HAP-1 (cell line): ENCODE measurements around the gene RRM1.

ENCODE experiments used
- DNase-seq, 2 experiments: peaks; one replicate each; pipeline ENCODE4 v3.0.0-alpha.2; 2016 to 2020; ENCODE audit warnings: low spot score in 2 of 2
- H3K27me3 ChIP-seq: fragments of 250-450 bp; sonication (Bioruptor Pico); 2 replicates; pipeline ENCODE4 v1.5.1; 2020; ENCODE audit warnings: low read depth, mild to moderate bottlenecking, moderate library complexity
- H3K36me3 ChIP-seq: fragments of 250-450 bp; sonication (Bioruptor Pico); replicated peaks from 2 replicates; pipeline ENCODE4 v1.5.1; 2020; ENCODE audit warnings: mild to moderate bottlenecking
- H3K4me1 ChIP-seq: fragments of 250-450 bp; sonication (Bioruptor Pico); 2 replicates; pipeline ENCODE4 v1.5.1; 2020; ENCODE audit warnings: mild to moderate bottlenecking
- H3K4me3 ChIP-seq: fragments of 250-450 bp; sonication (Bioruptor Pico); 2 replicates; pipeline ENCODE4 v1.5.1; 2020; ENCODE audit warnings: mild to moderate bottlenecking, moderate library complexity
- H3K9me3 ChIP-seq: fragments of 250-450 bp; sonication (Bioruptor Pico); 2 replicates; pipeline ENCODE4 v1.5.1; 2020; ENCODE audit warnings: mild to moderate bottlenecking, moderate library complexity
- in situ Hi-C: fragments of 300-500 bp; cut with MboI; formaldehyde crosslinking; loops from 3 replicates; pipeline ENCODE4 v1.14.3; 2020; ENCODE audit warnings: low sequenced_read_pairs, inconsistent platforms, mixed read lengths

The RRM1 gene

DNA sequence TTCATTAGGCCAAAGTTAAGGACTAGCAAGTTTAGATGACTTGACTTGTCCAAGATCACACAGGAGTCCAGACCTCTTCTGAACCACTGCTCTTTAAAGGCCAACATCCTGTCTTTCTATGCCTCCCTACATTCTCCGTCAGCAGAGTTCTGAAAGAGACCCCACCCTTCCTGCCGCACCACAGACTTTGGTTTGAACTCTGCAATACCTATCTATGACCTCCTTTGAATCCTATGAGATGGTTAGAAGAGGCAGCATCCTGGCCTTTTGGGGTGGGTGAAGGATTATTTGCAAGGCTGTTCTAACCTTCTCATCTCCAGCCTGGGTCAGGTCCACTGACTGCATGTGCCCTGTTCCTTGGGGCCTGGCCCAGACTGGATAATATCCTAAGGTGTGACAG, 4.3 kb upstream of the RRM1 start:
- DNase-seq: no peak
- H3K9me3 ChIP-seq: no peaks in the 10 kb centered on the region
- H3K4me1 ChIP-seq: peaks cover 4% of the 10 kb centered on the region; the same call in 1 of the 2 replicates
- no peaks in the 10 kb centered on the region for H3K27me3 ChIP-seq
- in situ Hi-C loops: no loop called here
- no peak overlapping the region for H3K4me3 ChIP-seq
- H3K36me3 ChIP-seq: no peaks in the 10 kb centered on the region

GRCh38 chr11:4092026-4092425, 2.6 kb upstream of the RRM1 start:
- H3K27me3 ChIP-seq: no peaks in the 10 kb centered on the region
- peaks cover 15% of the 10 kb centered on the region for H3K4me1 ChIP-seq
- H3K4me3 ChIP-seq: no peak overlapping the region
- H3K9me3 ChIP-seq: no peaks in the 10 kb centered on the region
- no peak for DNase-seq
- H3K36me3 ChIP-seq: peaks cover 6% of the 10 kb centered on the region; the same call in 1 of the 2 replicates
- in situ Hi-C loops: no loop called here

DNA sequence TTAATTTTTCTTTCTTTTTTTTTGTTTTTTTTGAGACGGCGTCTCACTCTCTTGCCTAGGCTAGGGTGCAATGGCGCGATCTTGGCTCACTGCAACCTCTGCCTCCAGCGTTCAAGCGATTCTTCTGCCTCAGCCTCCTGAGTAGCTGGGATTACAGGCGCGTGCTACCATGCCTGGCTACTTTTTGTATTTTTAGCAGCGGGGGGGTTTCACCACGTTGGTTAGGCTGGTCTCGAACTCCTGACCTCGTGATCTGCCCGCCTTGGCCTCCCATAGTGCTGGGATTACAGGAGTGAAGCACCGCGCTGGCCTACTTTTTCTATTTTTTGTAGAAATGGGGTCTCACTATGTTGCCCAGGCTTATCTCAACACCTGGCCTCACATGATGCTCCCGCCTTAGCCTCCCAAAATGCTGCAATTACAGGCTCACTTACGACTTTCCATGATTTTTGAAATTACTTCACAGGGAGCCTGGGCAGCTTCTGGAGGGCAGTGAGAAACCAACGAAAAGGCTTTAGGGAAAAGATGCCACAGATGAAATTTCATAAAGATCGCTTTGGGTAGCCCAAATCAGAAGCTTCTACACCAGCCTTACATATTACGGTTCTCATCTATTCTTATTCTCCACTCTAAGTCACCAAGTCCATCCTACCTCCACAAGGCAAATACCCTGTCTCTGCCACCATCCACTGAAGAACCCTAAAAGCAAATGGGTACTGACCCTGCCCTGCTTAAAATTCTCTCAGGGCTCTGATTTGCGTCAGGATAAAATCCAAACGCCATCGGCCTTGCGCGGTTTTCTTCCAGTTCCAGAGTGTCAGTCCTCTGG, 866 bp upstream of the RRM1 start:
- H3K36me3 ChIP-seq: peaks cover 10% of the 10 kb centered on the region
- no peak for DNase-seq
- H3K9me3 ChIP-seq: no peaks in the 10 kb centered on the region
- no peaks in the 10 kb centered on the region for H3K27me3 ChIP-seq
- H3K4me3 ChIP-seq: peak overlapping the region; percentile 58
- in situ Hi-C loops: no loop called here
- peaks cover 27% of the 10 kb centered on the region for H3K4me1 ChIP-seq

DNA sequence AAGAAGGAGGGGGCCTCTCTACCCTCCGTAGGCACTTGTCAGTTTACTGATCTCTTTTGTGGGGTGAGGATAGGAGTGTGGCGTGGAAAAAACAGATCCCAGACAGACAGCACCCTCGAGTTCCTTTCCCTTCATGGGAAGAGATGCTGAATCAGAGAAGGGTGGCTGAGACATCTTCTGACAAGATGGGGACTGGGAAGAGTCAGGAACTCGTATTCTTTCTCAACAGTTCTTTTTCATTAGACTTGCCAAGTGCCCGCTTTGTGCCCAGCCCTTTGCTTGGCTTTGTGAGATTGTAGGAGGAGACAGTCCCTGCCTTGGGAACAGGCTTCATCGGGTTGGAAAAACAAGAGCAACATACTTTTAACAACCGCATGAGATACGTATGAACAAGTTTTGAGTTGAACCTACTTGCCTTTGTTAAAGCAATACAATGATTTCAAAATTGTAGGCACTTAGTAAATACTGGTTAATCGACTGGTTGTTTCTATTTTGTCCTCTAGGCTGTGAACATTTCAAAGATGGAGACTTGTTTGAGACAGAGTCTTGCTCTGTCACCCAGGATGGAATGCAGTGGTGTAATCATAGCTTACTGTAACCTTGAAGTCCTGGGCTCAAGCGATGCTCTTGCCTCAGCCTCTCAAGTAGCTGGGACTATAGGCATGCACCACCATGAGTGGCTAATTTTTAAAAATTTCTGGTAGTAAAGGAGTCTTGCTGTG, 1.1 kb downstream of the RRM1 start:
- Histone ChIP-seq H3K9me3 (no peaks in the 10 kb centered on the region), H3K27me3 (no peaks in the 10 kb centered on the region), H3K4me1 (peaks cover 42% of the 10 kb centered on the region), H3K4me3 (peak overlapping the region; percentile 58), H3K36me3 (peaks cover 15% of the 10 kb centered on the region)
- no peak for DNase-seq
- in situ Hi-C loops: no loop called here

- peaks cover 32% of the 10 kb centered on the region for H3K36me3 ChIP-seq
- in situ Hi-C loops: no loop called here
- H3K9me3 ChIP-seq: no peaks in the 10 kb centered on the region
- H3K4me3 ChIP-seq: no peak overlapping the region
- no peaks in the 10 kb centered on the region for H3K27me3 ChIP-seq
- no peak for DNase-seq
- peaks cover 46% of the 10 kb centered on the region for H3K4me1 ChIP-seq
Measured at GRCh38 chr11:4098026-4098621, 3.5 kb downstream of the RRM1 start.

DNA sequence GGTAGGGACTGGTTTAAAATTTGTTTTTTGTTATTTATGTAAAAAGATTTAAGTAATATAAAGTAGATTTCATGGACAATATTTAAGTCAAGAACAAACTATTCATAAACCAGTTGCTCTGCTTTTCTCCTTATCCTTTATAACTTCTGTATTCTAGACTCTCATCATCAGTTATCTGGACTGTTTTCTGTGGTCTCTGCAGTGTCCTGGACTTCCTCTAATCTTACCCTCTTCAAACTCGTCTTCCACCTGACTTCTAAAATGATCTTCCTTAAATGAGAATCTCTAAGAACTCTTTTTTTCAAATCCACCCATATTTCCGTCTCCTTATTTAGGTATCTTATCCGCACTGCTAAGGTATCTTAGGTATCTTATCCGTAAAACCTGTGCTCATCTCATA, 8.1 kb downstream of the RRM1 start:
- in situ Hi-C loops: no loop called here
- H3K4me3 ChIP-seq: no peak overlapping the region
- peaks cover 59% of the 10 kb centered on the region for H3K36me3 ChIP-seq
- H3K4me1 ChIP-seq: peaks cover 25% of the 10 kb centered on the region
- H3K27me3 ChIP-seq: no peaks in the 10 kb centered on the region
- no peaks in the 10 kb centered on the region for H3K9me3 ChIP-seq
- no peak for DNase-seq

GRCh38 chr11:4103269-4103668, 8.7 kb downstream of the RRM1 start:
- Histone ChIP-seq H3K36me3 (peaks cover 63% of the 10 kb centered on the region), H3K4me3 (no peak overlapping the region), H3K9me3 (no peaks in the 10 kb centered on the region), H3K4me1 (peaks cover 23% of the 10 kb centered on the region), H3K27me3 (no peaks in the 10 kb centered on the region)
- DNase-seq: no peak
- in situ Hi-C loops: no loop called here

DNA sequence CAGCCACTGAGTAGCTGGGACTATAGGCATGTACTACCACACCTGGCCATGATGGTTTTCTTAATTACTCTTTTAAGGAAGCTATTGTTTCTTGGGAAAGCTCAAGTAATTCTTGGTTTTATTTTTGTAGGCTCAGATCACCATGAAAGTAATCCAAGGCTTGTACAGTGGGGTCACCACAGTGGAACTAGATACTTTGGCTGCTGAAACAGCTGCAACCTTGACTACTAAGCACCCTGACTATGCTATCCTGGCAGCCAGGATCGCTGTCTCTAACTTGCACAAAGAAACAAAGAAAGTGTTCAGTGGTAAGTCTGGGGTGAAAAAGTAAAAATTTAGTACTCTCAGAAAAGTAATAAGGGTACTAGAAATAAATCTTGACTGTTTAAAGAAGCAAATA, 11.3 kb downstream of the RRM1 start:
- H3K4me3 ChIP-seq: no peak overlapping the region
- H3K27me3 ChIP-seq: no peaks in the 10 kb centered on the region
- DNase-seq: no peak
- no peaks in the 10 kb centered on the region for H3K9me3 ChIP-seq
- H3K36me3 ChIP-seq: peaks cover 64% of the 10 kb centered on the region
- peaks cover 4% of the 10 kb centered on the region for H3K4me1 ChIP-seq
- in situ Hi-C loops: no loop called here

DNA sequence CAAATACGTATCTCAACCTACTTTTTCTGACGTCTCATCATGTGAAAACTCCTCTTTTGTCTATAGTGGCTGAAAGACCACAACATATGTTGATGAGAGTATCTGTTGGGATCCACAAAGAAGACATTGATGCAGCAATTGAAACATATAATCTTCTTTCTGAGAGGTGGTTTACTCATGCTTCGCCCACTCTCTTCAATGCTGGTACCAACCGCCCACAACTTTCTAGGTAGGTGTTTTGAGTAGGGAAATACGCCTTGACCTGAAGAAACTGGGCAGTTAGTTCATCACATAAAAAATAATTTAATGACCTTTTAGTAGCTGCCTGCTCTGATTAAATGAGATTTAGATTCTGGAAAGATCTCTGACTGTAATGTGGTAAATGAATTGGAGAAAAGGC, 17.2 kb downstream of the RRM1 start:
- Histone ChIP-seq H3K27me3 (no peaks in the 10 kb centered on the region), H3K4me1 (no peaks in the 10 kb centered on the region), H3K4me3 (no peak overlapping the region), H3K9me3 (no peaks in the 10 kb centered on the region), H3K36me3 (peaks cover 66% of the 10 kb centered on the region)
- no peak for DNase-seq
- in situ Hi-C loops: no loop called here

DNA sequence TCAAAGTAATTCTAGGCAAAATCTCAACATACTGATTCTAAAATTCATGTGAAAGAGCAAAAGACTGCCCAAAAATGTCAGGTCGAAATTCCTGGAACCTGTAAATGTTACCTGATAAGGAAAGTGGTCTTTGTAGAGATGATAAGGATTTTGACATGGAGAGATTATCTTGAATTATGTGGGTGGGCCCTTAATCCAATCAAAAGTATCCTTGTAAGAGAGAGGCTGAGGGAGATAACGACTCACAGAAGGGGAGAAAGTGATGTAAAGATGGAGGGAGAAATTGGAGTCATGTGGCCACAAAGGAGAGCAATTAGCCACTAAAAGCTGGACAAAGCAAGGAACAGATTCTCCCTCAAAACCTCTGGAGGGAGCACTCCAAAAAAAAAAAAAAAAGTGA, 20.5 kb downstream of the RRM1 start:
- H3K36me3 ChIP-seq: peaks cover 68% of the 10 kb centered on the region
- 0 out of 2 replicates have a peak, but pooled peaks cover 2% of the 10 kb centered on the region for H3K9me3 ChIP-seq
- no peak overlapping the region for H3K4me3 ChIP-seq
- in situ Hi-C loops: no loop called here
- H3K4me1 ChIP-seq: no peaks in the 10 kb centered on the region
- no peaks in the 10 kb centered on the region for H3K27me3 ChIP-seq
- DNase-seq: no peak

DNA sequence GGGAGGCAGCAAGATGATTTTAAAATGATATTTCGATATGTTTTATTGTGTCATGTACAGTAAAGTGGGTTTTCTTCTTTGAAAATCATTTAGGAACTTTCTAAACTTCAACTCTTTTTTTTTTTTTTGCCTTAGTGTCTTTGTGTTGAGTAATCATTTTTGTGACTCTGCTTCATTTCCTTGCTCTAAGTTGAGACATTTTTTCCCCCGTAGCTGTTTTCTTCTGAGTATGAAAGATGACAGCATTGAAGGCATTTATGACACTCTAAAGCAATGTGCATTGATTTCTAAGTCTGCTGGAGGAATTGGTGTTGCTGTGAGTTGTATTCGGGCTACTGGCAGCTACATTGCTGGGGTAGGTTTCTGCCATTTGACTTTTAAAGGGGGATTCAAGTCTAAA, 23.5 kb downstream of the RRM1 start:
- H3K4me1 ChIP-seq: no peaks in the 10 kb centered on the region
- no peak overlapping the region for H3K4me3 ChIP-seq
- peaks cover 67% of the 10 kb centered on the region for H3K36me3 ChIP-seq
- no peaks in the 10 kb centered on the region for H3K27me3 ChIP-seq
- in situ Hi-C loops: no loop called here
- 0 out of 2 replicates have a peak, but pooled peaks cover 2% of the 10 kb centered on the region for H3K9me3 ChIP-seq
- no peak for DNase-seq

- peaks cover 87% of the 10 kb centered on the region for H3K36me3 ChIP-seq
- no peak overlapping the region for H3K4me3 ChIP-seq
- no peak for DNase-seq
- in situ Hi-C loops: no loop called here
- H3K9me3 ChIP-seq: 0 out of 2 replicates have a peak, but pooled peaks cover 2% of the 10 kb centered on the region
- no peaks in the 10 kb centered on the region for H3K4me1 ChIP-seq
- H3K27me3 ChIP-seq: no peaks in the 10 kb centered on the region
Measured at GRCh38 chr11:4123218-4123617, 28.6 kb downstream of the RRM1 start.

DNA sequence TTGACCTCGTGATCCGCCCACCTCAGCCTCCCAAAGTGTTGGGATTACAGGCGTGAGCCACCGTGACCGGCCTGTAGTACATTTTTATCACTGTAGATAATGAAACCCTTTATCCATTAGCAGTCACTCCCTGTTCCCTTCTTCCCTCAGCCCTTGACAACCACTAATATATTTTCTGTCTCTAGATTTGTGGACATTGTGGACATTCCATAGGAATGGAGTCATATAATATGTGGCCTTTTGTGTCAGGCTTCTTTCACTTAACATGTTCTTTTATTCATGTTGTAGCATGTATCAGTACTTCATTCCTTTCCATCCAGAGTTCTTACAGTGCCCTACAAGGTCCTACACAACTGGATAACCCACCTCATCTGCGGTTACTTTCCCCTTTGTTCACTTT, 30.5 kb downstream of the RRM1 start:
- Histone ChIP-seq H3K4me3 (no peak overlapping the region), H3K27me3 (no peaks in the 10 kb centered on the region), H3K4me1 (no peaks in the 10 kb centered on the region), H3K9me3 (no peaks in the 10 kb centered on the region), H3K36me3 (peaks cover 81% of the 10 kb centered on the region)
- in situ Hi-C loops: no loop called here
- no peak for DNase-seq

GRCh38 chr11:4127357-4127756, 32.8 kb downstream of the RRM1 start:
- in situ Hi-C loops: no loop called here
- H3K36me3 ChIP-seq: peaks cover 78% of the 10 kb centered on the region

More at GRCh38 chr11:4127357-4127756, 32.8 kb downstream of the RRM1 start:
- Histone ChIP-seq H3K27me3 (no peaks in the 10 kb centered on the region), H3K9me3 (no peaks in the 10 kb centered on the region), H3K4me1 (no peaks in the 10 kb centered on the region), H3K4me3 (no peak overlapping the region)
- DNase-seq: no peak
